GM19193 (cell line): ENCODE results near the gene YIPF3.

Experiments
- POLR2A ChIP-seq: IDR thresholded peaks from 4 replicates; pipeline ENCODE4 v1.6.1; 2011; ENCODE audit not compliant: insufficient read depth, insufficient read length; ENCODE audit errors: extremely low read depth

The YIPF3 gene

GRCh38 chr6:43481075-43481474 is 35.7 kb downstream of the YIPF3 start:
- TF ChIP-seq POLR2A = no peak

GRCh38 chr6:43478008-43478372 is 38.7 kb downstream of the YIPF3 start:
- no peak for TF ChIP-seq POLR2A

GRCh38 chr6:43477235-43478007 is 39.3 kb downstream of the YIPF3 start, which contains the start of gene TJAP1:
TJAP1 (plus strand) TSS chr6:43477570; CDS start chr6:43499002, 21,432 bp downstream.
- peak; percentile 91 for TF ChIP-seq POLR2A

- no peak for TF ChIP-seq POLR2A
Measured at GRCh38 chr6:43476746-43477145, 40.0 kb downstream of the YIPF3 start.

GRCh38 chr6:43475516-43475915 is 41.2 kb downstream of the YIPF3 start:
- TF ChIP-seq POLR2A = no peak

GRCh38 chr6:43472515-43472914 is 44.2 kb downstream of the YIPF3 start:
- no peak for TF ChIP-seq POLR2A

- TF ChIP-seq POLR2A = no peak
Measured at GRCh38 chr6:43471399-43471798, 45.3 kb downstream of the YIPF3 start.

GRCh38 chr6:43469947-43470346 is 46.8 kb downstream of the YIPF3 start:
- TF ChIP-seq POLR2A = no peak

- no peak for TF ChIP-seq POLR2A
Measured at GRCh38 chr6:43468748-43469681, 47.7 kb downstream of the YIPF3 start.

- TF ChIP-seq POLR2A = no peak
Measured at GRCh38 chr6:43468240-43468639, 48.5 kb downstream of the YIPF3 start.

- TF ChIP-seq POLR2A = no peak
Measured at GRCh38 chr6:43467752-43468151, 49.0 kb downstream of the YIPF3 start.

- no peak for TF ChIP-seq POLR2A
Measured at GRCh38 chr6:43465948-43466347, 50.8 kb downstream of the YIPF3 start.

GRCh38 chr6:43464337-43464736 is 52.4 kb downstream of the YIPF3 start:
- TF ChIP-seq POLR2A = no peak

- TF ChIP-seq POLR2A = no peak
Measured at GRCh38 chr6:43461936-43462335, 54.8 kb downstream of the YIPF3 start.
